Endothelial cell of umbilical vein (primary cell): ENCODE data around the gene CPSF4. TPM values are rescaled to one million over a fixed set of nuclear protein-coding genes. Genes with fewer than 3 reads are reported as not detected.
A peak's percentile ranks its signal among the peaks of the same experiment; 100 is the strongest.

Source experiments
- BruUV-seq: library from RNA; stranded (reverse); fragments of 400-500 nt; replicated peaks from 2 replicates; lab custom pipeline; 2021; lab: Mats Ljungman, UMichigan
- CTCF ChIA-PET: fragments of 300-600, 350-600 bp; sonication (Branson Sonifier 250); formaldehyde crosslinking; loops from one replicate; lab custom pipeline; 2021; ENCODE audit warnings: antibody characterized with exemption, inconsistent platforms; lab: Charles Lee
- POLR2A ChIA-PET: fragments of 300-600, 350-600 bp; sonication (Branson Sonifier 250); formaldehyde crosslinking; loops from one replicate; lab custom pipeline; 2021; ENCODE audit warnings: antibody characterized with exemption, inconsistent platforms; lab: Charles Lee
- DNase-seq: peaks from one replicate; pipeline ENCODE4 v3.0.0-alpha.2; 2011; ENCODE audit warnings: low read depth, low spot score
- FAIRE-seq: peaks from 2 replicates; lab custom pipeline; 2011; peaks lifted over from hg19 to GRCh38; lab: Jason Lieb, UNC
- H2AFZ ChIP-seq: 2 replicates; pipeline ENCODE4 v1.6.0; 2012; ENCODE audit warnings: low read depth, low read length, control low read depth, inconsistent platforms
- H3K27ac ChIP-seq: 2 replicates; pipeline ENCODE4 v1.5.1; 2011; ENCODE audit warnings: low read depth, mild to moderate bottlenecking, control low read depth, low read length, moderate library complexity; ENCODE audit not compliant: insufficient read depth
- H3K27me3 ChIP-seq, 2 experiments: 2 replicates each; pipeline versions ENCODE4 v1.6.0 to v1.6.1; 2011; ENCODE audit warnings: low read length in 2 of 2, mixed read lengths in 1 of 2; ENCODE audit not compliant: control insufficient read depth in 2 of 2, insufficient read depth in 2 of 2
- H3K36me3 ChIP-seq, 2 experiments: 2 replicates in 1 of 2; 3 replicates in 1 of 2; pipeline ENCODE4 v1.5.1; 2011; ENCODE audit warnings: low read length in 2 of 2, mild to moderate bottlenecking in 1 of 2, moderate library complexity in 1 of 2; ENCODE audit not compliant: control insufficient read depth in 2 of 2, insufficient read depth in 2 of 2; ENCODE audit errors: extremely low read depth in 1 of 2
- H3K4me1 ChIP-seq: 3 replicates; pipeline ENCODE4 v1.5.1; 2011; ENCODE audit warnings: mild to moderate bottlenecking, low read length; ENCODE audit not compliant: control insufficient read depth, insufficient read depth; ENCODE audit errors: extremely low read depth
- H3K4me2 ChIP-seq: 2 replicates; pipeline ENCODE4 v1.6.1; 2011; ENCODE audit warnings: low read length, control low read depth, mixed read lengths; ENCODE audit not compliant: insufficient read depth
- H3K4me3 ChIP-seq, 3 experiments: fragments of 200-600 bp in 1 of 3; sonication (generic), shearing (Covaris generic) in 1 of 3; replicated peaks in 1 of 3; 2 replicates each; pipeline ENCODE4 v1.5.1; 2011 to 2016; ENCODE audit warnings: control low read depth in 3 of 3, low read length in 3 of 3, mild to moderate bottlenecking in 2 of 3, inconsistent platforms in 1 of 3, low read depth in 1 of 3, moderate library complexity in 1 of 3; ENCODE audit not compliant: insufficient read depth in 1 of 3
- H3K79me2 ChIP-seq: 2 replicates; pipeline ENCODE4 v1.6.0; 2012; ENCODE audit warnings: low read length, inconsistent platforms; ENCODE audit not compliant: control insufficient read depth, insufficient read depth
- H3K9ac ChIP-seq: replicated peaks from 2 replicates; pipeline ENCODE3; 2011; ENCODE audit warnings: low read length, control low read depth; ENCODE audit not compliant: insufficient read depth; ENCODE audit errors: extremely low read depth
- H3K9me1 ChIP-seq: replicated peaks from 3 replicates; pipeline ENCODE4 v1.6.0; 2011; ENCODE audit warnings: mild to moderate bottlenecking, low read length; ENCODE audit not compliant: control insufficient read depth, insufficient read depth; ENCODE audit errors: extremely low read depth
- H3K9me3 ChIP-seq: replicated peaks from 2 replicates; pipeline ENCODE4 v1.5.1; 2012; ENCODE audit warnings: low read length, inconsistent platforms; ENCODE audit not compliant: control insufficient read depth, insufficient read depth
- H4K20me1 ChIP-seq: replicated peaks from 2 replicates; pipeline ENCODE3; 2011; ENCODE audit warnings: mild to moderate bottlenecking, low read length; ENCODE audit not compliant: control insufficient read depth, insufficient read depth; ENCODE audit errors: extremely low read depth
- EZH2 ChIP-seq: IDR thresholded peaks from 2 replicates; pipeline ENCODE4 v1.6.1; 2012; ENCODE audit warnings: borderline replicate concordance, low read depth, mild to moderate bottlenecking, moderate library complexity, low read length, inconsistent platforms; ENCODE audit not compliant: severe bottlenecking
- FOS ChIP-seq: IDR thresholded peaks from 2 replicates; pipeline ENCODE4 v1.6.1; 2011; ENCODE audit warnings: mild to moderate bottlenecking, low read length, moderate library complexity, borderline replicate concordance; ENCODE audit not compliant: insufficient read depth
- GATA2 ChIP-seq: IDR thresholded peaks from 2 replicates; pipeline ENCODE4 v1.7.0; 2011; ENCODE audit warnings: low read depth, mild to moderate bottlenecking, moderate library complexity, mixed read lengths, low read length; ENCODE audit not compliant: insufficient read length, insufficient read depth
- JUN ChIP-seq: IDR thresholded peaks from 2 replicates; pipeline ENCODE4 v1.6.1; 2011; ENCODE audit warnings: borderline replicate concordance, low read depth; ENCODE audit not compliant: insufficient read length, insufficient read depth
- MYC ChIP-seq: IDR thresholded peaks from one replicate; pipeline ENCODE4 v1.6.1; 2011; ENCODE audit warnings: mild to moderate bottlenecking, low read depth, low read length
- POLR2A ChIP-seq: IDR thresholded peaks from 2 replicates; pipeline ENCODE4 v1.6.1; 2012; ENCODE audit warnings: low read depth, mild to moderate bottlenecking, control low read depth, low read length
- POLR2AphosphoS5 ChIP-seq: IDR thresholded peaks from 2 replicates; pipeline ENCODE4 v1.6.1; 2012; ENCODE audit warnings: low read depth, mild to moderate bottlenecking, control low read depth, low read length, moderate library complexity; ENCODE audit not compliant: insufficient read depth
- dilution Hi-C: fragments of 300-500 bp; cut with MboI; formaldehyde crosslinking; loops from one replicate; pipeline ENCODE4 v1.15.0; 2019; ENCODE audit warnings: low sequenced_read_pairs; ENCODE audit not compliant: extremely low pct_ligation_motif_present
- intact Hi-C: fragments of 100-400 bp; cut with micrococcal nuclease; formaldehyde crosslinking; loops from one replicate; pipeline ENCODE4 v1.10.0; 2022
- polyA plus RNA-seq, 4 experiments: library from polyadenylated mRNA; depleted of rRNA in 3 of 4; stranded (reverse) in 3 of 4; unstranded in 1 of 4; fragments of >200 nt; gene quantifications; 2 replicates each; pipeline versions ENCODE4 v1.2.1 to v1.2.3, GENCODE V29; 2011 to 2012; ENCODE audit warnings: missing spikeins in 1 of 4
- total RNA-seq: library from RNA; stranded (reverse); gene quantifications from 2 replicates; pipeline ENCODE4 v1.2.3, GENCODE V29; 2021
- TF ChIP-seq, protein P1 (sequence below), 2 donors: IDR thresholded peaks; 1 replicate in 1 of 2; 2 replicates in 1 of 2; pipeline ENCODE4 v1.5.1; 2011; ENCODE audit warnings: low read length in 2 of 2, mild to moderate bottlenecking in 2 of 2, moderate library complexity in 2 of 2, control low read depth in 1 of 2, inconsistent platforms in 1 of 2, low read depth in 1 of 2; ENCODE audit not compliant: insufficient read depth in 1 of 2; ENCODE audit errors: extremely low read depth in 1 of 2
- TF ChIP-seq, protein P2 (sequence below): IDR thresholded peaks from 2 replicates; pipeline ENCODE4 v1.6.1; 2011; ENCODE audit not compliant: insufficient read depth, insufficient read length

Gene CPSF4
- total and polyA plus RNA-seq, 2 donors (not counting 3 experiments of a cell fraction or from before 2014, with no cell fraction given): 51.5 to 53.0 TPM

DNA sequence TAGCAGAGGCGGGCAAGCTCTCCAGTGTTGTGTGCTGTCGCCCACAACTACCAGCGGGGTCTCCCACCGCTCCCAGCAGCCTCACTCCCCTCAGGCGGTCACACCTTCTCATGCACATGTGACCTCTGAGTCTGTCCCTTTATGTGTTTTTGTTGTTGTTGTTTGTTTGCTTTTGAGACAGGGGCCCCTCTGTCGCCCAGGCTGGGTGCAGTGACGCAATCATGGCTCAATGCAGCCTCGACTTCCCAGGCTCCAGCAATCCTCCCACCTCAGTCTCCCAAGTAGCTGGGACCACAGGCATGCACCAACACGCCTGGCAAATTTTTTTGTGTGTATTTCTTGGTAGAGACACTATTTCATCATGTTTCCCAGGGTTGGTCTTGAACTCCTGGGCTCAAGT is 1.5 kb downstream of the CPSF4 start:
- H3K9me1 ChIP-seq: no peaks in the 10 kb centered on the region
- FAIRE-seq (peak; percentile 66), DNase-seq (no peak)
- ChIA-PET POLR2A (no interaction called here), CTCF (no interaction called here)
- no peaks in the 10 kb centered on the region for H3K9me3 ChIP-seq
- H3K4me3 ChIP-seq: peak overlapping the region in 1 of 3 experiments; percentile 88
- H4K20me1 ChIP-seq: no peaks in the 10 kb centered on the region
- no peaks in the 10 kb centered on the region for H3K27me3 ChIP-seq
- no TSS peak for BruUV-seq
- no peak overlapping the region for H2AFZ ChIP-seq
- peaks cover 46% of the 10 kb centered on the region for H3K79me2 ChIP-seq
- TF ChIP-seq POLR2AphosphoS5 (no peak), MYC (no peak), GATA2 (no peak), JUN (no peak), EZH2 (no peak), POLR2A (no peak), FOS (no peak)
- TF ChIP-seq, protein P1, sequence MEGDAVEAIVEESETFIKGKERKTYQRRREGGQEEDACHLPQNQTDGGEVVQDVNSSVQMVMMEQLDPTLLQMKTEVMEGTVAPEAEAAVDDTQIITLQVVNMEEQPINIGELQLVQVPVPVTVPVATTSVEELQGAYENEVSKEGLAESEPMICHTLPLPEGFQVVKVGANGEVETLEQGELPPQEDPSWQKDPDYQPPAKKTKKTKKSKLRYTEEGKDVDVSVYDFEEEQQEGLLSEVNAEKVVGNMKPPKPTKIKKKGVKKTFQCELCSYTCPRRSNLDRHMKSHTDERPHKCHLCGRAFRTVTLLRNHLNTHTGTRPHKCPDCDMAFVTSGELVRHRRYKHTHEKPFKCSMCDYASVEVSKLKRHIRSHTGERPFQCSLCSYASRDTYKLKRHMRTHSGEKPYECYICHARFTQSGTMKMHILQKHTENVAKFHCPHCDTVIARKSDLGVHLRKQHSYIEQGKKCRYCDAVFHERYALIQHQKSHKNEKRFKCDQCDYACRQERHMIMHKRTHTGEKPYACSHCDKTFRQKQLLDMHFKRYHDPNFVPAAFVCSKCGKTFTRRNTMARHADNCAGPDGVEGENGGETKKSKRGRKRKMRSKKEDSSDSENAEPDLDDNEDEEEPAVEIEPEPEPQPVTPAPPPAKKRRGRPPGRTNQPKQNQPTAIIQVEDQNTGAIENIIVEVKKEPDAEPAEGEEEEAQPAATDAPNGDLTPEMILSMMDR (IDR thresholded peaks at IDR 0.05; ENCODE audit: extremely low read depth in 1 of 2, insufficient read depth in 1 of 2, low read depth in 1 of 2, low read length in 2 of 2): no peak
- TF ChIP-seq, protein P2, sequence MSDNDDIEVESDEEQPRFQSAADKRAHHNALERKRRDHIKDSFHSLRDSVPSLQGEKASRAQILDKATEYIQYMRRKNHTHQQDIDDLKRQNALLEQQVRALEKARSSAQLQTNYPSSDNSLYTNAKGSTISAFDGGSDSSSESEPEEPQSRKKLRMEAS: no peak
- H3K36me3 ChIP-seq: peaks cover 5 to 9% of the 10 kb centered on the region in 2 experiments
- intact Hi-C loops (no loop called here), dilution Hi-C loops (no loop called here)
- no peak overlapping the region for H3K27ac ChIP-seq
- peak overlapping the region; percentile 83 for H3K4me2 ChIP-seq
- peaks cover 14% of the 10 kb centered on the region for H3K4me1 ChIP-seq
- no peak overlapping the region for H3K9ac ChIP-seq
